GM18508 (cell line): ENCODE measurements around the gene STK32A.

Experiments used
- ATAC-seq: cut with Tn5 transposase; IDR thresholded peaks from one replicate; pipeline ENCODE4 v1.9.1; 2021; ENCODE audit warnings: moderate number of reproducible peaks; ENCODE audit not compliant: insufficient read depth, unreplicated experiment

The STK32A gene

GRCh38 chr5:147245381-147246165, 10.7 kb downstream of the STK32A start:
- no peak for ATAC-seq

GRCh38 chr5:147248561-147248960, 13.7 kb downstream of the STK32A start:
- no peak for ATAC-seq

- ATAC-seq: no peak
Measured at GRCh38 chr5:147259837-147260236, 25.0 kb downstream of the STK32A start.

- no peak for ATAC-seq
Measured at GRCh38 chr5:147267082-147267832, 32.4 kb downstream of the STK32A start.

- ATAC-seq: no peak
Measured at GRCh38 chr5:147276497-147276896, 41.7 kb downstream of the STK32A start.

GRCh38 chr5:147286296-147286695, 51.5 kb downstream of the STK32A start:
- ATAC-seq: no peak

GRCh38 chr5:147287110-147287509, 52.3 kb downstream of the STK32A start:
- no peak for ATAC-seq

- ATAC-seq: no peak
Measured at GRCh38 chr5:147290261-147290660, 55.4 kb downstream of the STK32A start.

GRCh38 chr5:147303251-147303650, 68.4 kb downstream of the STK32A start:
- ATAC-seq: no peak

- ATAC-seq: no peak
Measured at GRCh38 chr5:147303976-147304375, 69.2 kb downstream of the STK32A start.

GRCh38 chr5:147305147-147305546, 70.3 kb downstream of the STK32A start:
- ATAC-seq: no peak

- ATAC-seq: no peak
Measured at GRCh38 chr5:147306351-147306750, 71.5 kb downstream of the STK32A start.

GRCh38 chr5:147307170-147307569, 72.3 kb downstream of the STK32A start:
- ATAC-seq: no peak

GRCh38 chr5:147309621-147310020, 74.8 kb downstream of the STK32A start:
- ATAC-seq: no peak

GRCh38 chr5:147310059-147310704, 75.4 kb downstream of the STK32A start:
- no peak for ATAC-seq

GRCh38 chr5:147317978-147318684, 83.3 kb downstream of the STK32A start:
- no peak for ATAC-seq

GRCh38 chr5:147321569-147321968, 86.7 kb downstream of the STK32A start:
- ATAC-seq: no peak

- ATAC-seq: no peak
Measured at GRCh38 chr5:147327421-147327820, 92.6 kb downstream of the STK32A start.

GRCh38 chr5:147327905-147328304, 93.1 kb downstream of the STK32A start:
- ATAC-seq: no peak

GRCh38 chr5:147332658-147333057, 97.8 kb downstream of the STK32A start:
- ATAC-seq: peak; percentile 67

GRCh38 chr5:147336876-147337275, 102.0 kb downstream of the STK32A start:
- no peak for ATAC-seq
